Measurements from ENCODE around the gene ELFN2. TPM values are rescaled to one million over a fixed set of nuclear protein-coding genes. Genes with fewer than 3 reads are reported as not detected.

Gene ELFN2
- total RNA-seq, 1 donor from 2014 or later, result 4.6 TPM

DNA sequence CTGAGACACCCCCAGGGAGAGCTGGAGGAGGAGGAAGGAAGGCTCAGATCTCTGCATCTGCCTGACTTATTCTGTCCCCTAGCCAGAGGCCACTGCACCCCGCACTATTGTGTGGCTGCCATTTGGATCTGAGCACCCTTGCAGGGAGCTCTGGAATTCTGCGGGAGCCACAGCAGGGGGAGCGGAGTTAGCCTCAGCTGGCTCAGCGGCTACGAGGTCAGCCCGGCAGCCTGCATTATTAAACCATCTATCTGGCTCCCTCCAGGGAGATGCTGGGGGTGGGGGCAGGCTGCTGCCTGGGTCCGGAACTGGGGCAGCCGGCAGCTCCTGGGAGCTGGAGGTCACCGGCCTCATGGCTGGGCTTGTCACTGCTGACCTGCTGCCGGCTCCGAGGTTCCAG lies 6.5 kb upstream of the ELFN2 start:
- H3K4me3 ChIP-seq (ENCODE audit: low read depth, low read length), result no peak overlapping the region
- TF ChIP-seq, protein P1, sequence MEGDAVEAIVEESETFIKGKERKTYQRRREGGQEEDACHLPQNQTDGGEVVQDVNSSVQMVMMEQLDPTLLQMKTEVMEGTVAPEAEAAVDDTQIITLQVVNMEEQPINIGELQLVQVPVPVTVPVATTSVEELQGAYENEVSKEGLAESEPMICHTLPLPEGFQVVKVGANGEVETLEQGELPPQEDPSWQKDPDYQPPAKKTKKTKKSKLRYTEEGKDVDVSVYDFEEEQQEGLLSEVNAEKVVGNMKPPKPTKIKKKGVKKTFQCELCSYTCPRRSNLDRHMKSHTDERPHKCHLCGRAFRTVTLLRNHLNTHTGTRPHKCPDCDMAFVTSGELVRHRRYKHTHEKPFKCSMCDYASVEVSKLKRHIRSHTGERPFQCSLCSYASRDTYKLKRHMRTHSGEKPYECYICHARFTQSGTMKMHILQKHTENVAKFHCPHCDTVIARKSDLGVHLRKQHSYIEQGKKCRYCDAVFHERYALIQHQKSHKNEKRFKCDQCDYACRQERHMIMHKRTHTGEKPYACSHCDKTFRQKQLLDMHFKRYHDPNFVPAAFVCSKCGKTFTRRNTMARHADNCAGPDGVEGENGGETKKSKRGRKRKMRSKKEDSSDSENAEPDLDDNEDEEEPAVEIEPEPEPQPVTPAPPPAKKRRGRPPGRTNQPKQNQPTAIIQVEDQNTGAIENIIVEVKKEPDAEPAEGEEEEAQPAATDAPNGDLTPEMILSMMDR (conservative IDR thresholded peaks at IDR 0.05; ENCODE audit: low read depth, low read length), result no peak
- no peak for DNase-seq (ENCODE audit: low read depth)

DNA sequence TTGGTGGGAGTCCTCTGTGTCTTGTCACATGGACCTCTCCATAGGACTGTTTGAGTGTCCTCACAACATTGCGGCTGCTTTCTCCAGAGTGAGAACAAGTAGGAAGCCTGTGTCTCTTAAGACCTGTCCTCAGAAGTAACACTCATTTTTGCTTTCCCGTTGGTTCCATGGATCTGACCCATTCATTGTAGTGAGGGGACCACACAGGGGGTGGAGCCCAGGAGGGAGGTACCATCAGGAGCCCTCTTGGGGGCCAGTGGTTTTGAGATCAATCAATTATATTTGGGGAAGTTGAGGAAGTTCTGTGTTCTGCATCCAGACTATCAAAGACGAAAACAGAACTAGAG lies 5.4 kb upstream of the ELFN2 start:
- H3K4me3 ChIP-seq (ENCODE audit: low read depth, low read length), result no peak overlapping the region
- TF ChIP-seq, protein P1 (conservative IDR thresholded peaks at IDR 0.05; ENCODE audit: low read depth, low read length), result no peak
- DNase-seq (ENCODE audit: low read depth), result no peak

DNA sequence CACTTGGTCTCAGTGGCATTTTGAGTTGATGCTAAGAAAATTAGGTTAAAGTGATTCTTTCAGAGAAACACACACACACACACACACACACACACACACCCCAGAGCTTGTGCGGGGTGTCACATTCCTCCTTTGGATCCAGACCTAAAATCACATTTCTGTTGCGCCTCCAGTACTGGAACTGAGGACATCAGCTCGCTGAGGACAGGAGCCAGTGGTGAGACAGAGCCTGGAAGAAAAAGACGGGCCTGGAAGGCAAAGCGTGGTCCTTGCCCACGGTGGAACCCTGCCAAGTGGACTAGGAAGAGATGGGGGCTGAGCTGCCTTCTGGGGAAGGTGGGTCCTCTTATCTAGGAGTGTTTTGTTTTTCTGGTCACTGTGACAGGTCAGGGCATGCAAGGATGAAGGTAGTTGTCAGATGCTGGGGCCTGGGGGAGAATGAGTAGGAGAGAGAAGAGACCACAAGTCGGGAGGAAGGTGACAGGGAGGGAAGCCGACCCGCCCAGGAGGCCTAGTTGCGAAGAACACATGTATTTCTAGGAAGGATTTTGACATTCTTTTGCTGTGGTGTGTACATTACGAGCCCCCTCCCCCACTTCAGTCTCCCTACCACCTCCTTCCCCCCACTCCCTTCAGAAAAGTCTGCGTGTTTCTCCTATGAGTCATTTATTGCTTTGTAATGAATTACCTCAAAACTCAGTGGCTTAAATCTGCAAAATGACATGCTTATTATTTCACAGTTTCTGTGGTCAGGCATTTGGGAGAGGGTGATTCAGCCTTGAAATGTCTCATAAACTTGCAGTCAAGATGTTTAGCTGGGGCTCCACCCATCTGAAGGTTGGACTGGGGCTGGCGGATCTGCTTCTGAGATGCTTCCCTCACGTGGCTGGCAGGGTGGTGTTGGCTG lies 4.8 kb upstream of the ELFN2 start:
- DNase-seq (ENCODE audit: low read depth), result peak; percentile 98
- H3K4me3 ChIP-seq (ENCODE audit: low read depth, low read length), result no peak overlapping the region
- TF ChIP-seq, protein P1 (conservative IDR thresholded peaks at IDR 0.05; ENCODE audit: low read depth, low read length), result no peak

DNA sequence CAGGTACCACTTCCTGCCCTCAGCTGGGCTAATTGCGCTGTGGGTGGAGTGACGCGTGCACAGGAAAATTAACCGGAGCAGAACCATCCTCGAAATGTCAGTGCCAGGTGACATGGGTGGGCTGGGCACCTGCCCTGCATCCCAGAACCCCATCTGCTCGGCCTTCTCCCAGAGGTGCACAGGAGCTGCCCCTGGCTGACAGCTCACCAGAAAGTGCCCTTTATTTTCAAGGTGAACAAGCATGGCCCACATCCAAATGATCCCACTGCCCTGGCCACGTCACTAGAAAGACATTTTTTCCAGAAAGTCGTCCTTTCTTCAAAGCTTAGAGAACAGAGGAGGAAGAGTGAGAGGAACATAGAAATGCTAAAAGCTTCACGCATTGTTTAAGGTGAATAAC lies 4.1 kb upstream of the ELFN2 start:
- H3K4me3 ChIP-seq (ENCODE audit: low read depth, low read length), result no peak overlapping the region
- TF ChIP-seq, protein P1 (conservative IDR thresholded peaks at IDR 0.05; ENCODE audit: low read depth, low read length), result no peak
- peak; percentile 66 for DNase-seq (ENCODE audit: low read depth)

DNA sequence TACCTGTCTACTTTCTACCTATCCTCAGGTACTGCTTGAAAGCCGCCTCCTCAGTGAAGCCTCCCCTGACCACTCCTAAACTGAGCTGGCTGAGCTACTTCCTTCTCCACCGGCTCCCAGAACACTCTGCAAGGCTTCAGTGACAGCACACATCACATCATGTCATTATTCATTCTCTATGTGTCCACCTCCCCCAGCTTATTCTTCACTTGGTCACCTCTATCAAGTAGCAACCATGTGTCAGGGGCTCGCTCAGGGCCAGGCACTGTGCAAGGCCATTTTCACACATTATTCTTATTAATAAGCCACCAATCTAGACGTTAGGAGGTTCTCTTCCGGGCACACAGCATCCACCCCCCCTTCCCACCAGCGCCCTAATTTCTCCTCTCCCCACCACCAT lies 3.7 kb upstream of the ELFN2 start:
- TF ChIP-seq, protein P1 (conservative IDR thresholded peaks at IDR 0.05; ENCODE audit: low read depth, low read length), result no peak
- H3K4me3 ChIP-seq (ENCODE audit: low read depth, low read length), result no peak overlapping the region
- DNase-seq (ENCODE audit: low read depth), result no peak

DNA sequence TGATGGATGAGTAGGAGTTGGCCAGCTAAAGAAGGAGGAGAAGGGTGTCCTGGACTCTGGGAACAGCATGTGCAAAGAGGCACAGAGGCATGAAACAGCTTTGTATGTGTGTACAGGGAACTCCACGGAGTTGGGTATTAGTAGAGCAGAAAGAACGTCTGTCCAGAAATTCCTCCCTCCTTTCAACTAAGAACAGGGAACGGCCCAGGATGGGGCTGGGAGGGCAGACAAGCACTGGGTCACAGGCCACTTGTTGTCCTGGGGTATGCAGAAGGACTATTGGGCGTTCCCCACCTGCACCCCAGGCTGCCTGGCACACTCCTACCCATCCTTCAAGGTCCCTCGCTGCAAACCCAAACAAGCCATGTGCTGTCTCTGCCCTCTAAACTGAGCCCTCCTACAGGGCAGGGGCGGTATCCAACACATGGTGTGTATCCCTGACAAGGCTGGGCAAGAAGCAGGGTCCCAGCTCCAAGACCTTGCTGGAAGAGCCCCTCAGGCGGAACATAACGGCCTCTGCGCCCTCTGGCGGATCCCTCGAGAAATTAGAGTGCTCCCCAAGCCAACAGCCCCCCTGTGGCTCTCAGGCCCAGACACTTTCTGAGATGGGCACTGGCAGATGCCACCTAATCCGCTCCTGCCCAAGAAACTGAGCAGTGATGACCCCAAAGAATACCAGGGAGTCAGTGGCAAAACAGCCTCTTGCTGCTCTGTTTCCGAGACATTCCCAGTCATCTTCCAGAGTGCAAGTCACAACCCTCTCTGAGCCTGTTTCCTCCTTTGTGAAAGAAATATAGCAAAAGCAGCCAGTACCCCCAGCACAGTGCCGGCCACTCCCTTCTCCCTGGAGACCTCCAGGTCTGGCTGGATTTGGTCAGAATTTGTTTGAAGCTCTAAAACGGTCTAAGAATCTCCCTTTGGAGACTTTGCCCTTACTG lies 1.6 kb upstream of the ELFN2 start:
- no peak for DNase-seq (ENCODE audit: low read depth)

More for the DNA sequence above, 1.6 kb upstream of the ELFN2 start:
- no peak overlapping the region for H3K4me3 ChIP-seq (ENCODE audit: low read depth, low read length)
- TF ChIP-seq, protein P1 (conservative IDR thresholded peaks at IDR 0.05; ENCODE audit: low read depth, low read length), result peak; percentile 82

Measured in epithelial cell of proximal tubule (primary cell).